NK-92 treated with Interleukin-12 subunit alpha and Interleukin-12 subunit beta, amount 100 ng/mL, for 24 hours (cell line): ENCODE results near the gene RBM43.
"Not testable (repeated sequence)": the region's sequence is repeated elsewhere in the genome, so short reads cannot be mapped to it uniquely, and the experiment has no call there.

Experiments used
- DNase-seq: peaks from one replicate; lab custom pipeline; 2025; lab: John Stamatoyannopoulos, UW

Gene RBM43

DNA sequence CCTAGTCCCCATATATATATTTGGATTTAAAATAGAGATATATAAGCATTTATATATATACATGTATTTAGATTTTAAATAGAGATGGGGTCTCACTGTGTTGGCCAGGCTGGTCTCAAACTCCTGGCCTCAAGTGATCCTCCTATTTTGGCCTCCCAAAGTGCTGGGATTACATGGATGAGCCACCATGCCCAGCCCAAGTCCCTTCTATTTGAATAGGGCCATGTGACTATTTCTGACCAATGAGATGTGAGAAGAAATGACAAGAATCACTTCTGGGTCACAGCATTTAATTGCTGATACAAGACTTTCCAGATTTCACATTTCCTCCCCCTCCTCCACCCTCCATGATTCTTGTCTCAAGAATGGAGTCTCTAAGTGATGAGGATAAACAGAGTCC lies 6.4 kb upstream of the RBM43 start:
- no peak for DNase-seq

DNA sequence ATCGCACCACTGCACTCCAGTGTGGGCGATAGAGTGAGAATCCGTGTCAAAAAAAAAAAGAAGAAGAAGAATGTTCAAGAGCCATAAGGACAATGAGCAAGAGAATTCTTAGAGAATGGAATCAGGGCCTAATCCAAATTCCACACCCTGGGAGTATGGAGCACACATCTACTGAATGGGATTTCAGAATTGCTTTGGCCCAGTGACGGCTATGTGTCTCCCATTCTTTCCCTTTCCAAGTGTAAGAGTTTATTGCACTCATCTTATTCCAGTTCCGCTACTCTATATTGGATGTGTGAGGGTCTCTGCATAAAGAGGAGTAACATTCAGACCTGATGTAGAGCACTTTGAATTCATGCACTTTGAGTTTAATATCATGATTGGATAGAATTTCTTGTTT lies 5.9 kb upstream of the RBM43 start:
- DNase-seq: no peak

DNA sequence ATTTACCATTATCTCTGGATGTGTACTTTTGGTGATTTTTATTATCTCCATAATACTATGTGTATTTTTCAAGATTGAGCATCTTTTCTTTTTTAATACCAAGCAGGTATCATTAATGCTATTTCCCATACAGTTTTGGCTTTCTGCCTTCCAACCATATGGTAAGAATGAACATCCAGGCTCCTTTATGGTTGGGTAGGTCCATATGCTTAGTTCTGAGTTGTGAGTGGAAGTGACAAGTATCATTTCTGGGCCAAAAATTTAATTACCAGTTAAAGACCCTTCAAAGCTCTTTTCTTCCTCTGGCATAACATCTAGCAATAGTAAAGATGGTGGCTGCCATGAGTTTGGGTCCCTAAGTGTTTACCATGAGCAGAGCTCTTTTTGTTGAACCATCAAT lies 4.3 kb upstream of the RBM43 start:
- DNase-seq: no peak

DNA sequence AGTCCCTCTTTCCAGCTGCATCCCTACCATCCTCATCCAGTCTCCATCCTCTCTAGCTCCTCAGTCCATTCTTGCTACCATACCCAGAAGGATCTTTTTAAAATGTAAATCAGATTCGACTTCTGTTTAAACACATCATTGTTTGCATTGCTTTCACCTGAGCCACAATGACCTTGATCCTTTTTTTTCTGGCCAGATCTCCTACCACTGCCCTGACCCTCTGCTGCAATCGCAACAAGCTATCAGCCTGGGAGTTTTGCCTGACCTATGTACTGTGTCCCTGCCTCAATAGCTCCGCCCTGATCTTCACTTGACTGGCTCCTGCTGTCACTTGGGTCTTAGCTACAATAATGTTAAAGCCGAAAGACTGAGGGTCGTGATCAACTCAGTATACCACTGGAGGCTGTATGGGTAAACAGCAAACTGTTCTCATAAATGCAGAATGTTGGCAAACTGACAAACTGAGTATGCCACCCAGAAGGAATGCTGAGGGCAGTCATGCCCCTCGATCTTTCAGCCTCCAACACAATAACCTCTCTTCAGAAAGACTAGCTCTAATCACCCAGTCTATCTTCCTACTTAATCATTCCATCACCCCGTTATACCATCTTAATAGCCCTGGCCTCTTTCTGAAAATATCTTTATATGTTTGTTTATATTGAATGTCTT lies 2.6 kb upstream of the RBM43 start:
- DNase-seq: no peak

DNA sequence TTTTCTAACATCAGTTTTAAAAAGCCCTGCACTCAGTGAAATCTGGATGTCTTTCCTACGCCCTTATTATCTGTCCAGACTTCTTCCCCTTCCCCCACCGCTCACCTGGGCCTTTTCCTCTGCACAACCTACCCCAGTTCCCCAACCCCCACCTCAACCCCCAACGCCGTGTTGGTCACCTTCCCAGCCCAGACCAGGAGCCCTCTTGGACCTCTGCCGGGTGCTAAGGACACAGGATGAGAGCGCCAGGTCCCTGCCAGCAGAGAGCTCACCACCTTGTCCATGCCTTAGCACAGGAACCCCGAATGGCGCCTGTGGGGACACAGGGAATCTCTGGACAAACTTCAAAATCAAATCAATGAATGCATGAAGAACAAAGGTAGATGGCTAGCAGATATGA lies 966 bp upstream of the RBM43 start:
- DNase-seq: no peak

DNA sequence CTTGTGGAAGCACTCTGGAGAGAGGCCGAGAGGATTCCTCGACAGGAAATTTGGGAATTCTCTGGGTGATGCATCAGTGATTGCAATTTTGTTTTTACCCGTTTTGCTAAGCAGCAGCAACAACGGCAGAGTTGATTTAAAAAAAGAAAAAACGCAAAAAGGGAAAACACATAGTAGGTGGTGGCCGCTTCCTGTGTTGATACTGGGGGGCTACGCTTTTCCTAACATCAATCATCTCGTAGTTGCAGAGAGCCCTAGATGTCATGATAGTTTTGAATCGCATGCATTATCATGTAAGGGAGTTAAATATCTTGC lies 271 bp upstream of the RBM43 start:
- no peak for DNase-seq

DNA sequence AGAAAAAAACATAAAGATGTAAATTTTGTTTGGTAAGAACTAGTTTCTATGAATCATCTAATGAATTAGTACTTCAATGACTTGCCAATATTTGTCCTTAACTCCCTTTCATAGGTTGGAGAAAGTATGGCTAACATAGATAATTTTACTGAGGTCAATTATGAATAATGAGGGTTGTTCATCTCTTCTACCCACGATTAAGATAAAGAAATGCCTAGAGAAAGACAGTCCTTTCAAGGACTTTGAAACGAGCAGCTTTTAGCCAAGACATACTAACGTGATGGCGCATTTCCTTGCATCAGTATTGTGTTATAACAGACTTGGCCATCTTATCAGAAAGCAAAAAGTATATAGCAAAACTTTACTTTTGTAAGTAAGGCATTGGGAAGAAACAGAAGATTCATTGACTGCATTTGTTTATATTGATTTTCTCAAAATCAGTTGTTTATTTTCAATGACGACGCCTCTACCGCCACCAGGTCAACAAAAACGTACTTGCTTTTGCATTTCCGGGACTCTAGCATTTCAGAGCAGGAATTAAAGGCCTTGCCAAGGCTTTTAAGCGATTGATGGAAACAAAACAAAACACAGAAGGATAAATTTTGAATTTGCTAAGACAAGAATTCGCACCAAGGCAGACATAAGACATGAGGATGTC lies 961 bp downstream of the RBM43 start:
- DNase-seq: no peak

DNA sequence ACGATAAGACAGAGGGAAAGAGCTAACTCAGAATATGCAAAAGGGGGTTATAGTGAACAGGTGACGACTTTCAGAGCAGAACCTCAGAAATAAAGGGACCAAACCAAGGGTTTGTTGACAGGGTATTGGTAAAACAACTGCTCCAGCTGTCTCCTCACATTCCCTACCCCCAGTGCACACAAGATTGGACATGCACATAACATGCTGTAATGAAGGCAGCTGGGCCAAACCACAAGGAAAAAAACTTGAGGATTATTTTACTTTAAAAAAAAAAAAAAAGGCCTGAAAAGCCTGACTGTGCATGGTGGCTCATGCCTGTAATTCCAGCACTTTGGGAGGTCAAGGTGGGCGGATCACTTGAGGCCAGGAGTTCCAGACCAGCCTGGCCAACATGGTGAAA lies 3.5 kb downstream of the RBM43 start:
- no peak for DNase-seq

DNA sequence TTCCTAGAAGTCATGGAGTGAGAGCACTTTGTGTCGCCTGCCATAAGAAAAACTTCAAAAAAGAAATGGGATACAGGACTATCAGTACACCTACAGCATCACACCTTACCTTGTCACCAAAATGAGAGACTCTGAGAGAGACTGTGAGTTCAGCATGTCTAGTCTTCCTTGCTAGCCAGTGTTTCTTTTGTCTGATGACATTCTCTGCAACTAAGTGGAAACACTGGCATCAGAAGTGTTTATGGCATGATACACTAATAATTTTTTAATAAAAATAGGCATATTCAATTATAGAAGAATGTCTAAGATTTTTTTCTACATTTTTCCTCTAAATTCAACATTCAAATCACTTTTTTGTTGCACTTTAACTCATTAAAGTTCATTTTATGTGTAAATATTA lies 9.0 kb downstream of the RBM43 start:
- no peak for DNase-seq

DNA sequence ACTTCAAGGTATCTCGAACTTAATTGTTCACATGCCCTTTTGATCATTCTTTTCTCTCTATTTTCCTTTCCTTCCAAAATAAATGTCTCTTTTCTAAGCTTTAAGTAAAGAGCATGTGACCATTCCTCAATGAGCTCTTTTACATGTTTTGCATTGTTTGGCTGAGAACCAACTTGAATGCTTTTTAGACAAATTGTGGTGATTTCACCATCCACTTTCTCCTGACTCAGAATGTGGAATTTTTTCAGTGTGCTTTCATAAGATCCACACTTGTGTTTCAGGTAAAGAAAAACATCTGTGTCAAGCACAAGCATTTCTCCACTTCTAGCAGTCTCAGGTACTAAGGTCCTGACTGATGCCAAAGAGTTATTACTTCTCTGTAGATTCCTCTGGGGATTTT lies 10.7 kb downstream of the RBM43 start:
- no peak for DNase-seq

DNA sequence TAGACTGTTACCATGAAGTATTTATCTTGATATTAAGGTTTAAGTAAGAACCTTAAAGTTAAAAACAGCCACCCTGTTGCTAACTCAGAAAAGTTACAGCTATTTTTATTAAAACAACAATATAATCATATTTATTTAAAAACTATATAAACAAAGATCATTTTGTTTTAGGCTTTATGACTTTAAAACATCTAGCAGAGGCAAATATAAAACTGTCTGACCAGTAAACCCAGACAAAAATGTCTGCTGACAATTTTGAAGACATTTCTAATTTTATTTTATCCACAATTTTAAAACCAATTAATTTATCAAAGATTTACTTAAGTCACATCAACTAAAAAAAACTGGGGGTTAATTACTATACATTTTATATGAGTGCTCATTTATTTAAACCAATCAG lies 14.2 kb downstream of the RBM43 start:
- DNase-seq: no peak

DNA sequence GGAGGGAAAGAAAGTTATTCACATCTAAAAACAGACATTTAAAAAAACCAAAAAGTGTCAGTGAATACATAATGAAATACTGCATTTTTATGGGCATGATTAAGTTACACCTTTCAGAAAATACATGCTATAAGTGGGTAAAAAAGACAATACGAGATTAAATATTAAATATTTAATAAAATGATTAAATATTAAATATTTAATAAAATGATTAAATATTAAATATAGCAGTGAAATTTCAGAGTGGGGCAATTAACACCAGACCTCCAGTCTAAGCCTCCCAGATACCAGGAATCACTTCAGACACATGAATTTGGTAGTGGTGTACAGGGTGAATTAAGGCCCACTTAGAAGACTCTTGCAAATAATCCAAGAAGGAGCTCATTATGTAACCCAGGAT lies 15.5 kb downstream of the RBM43 start:
- no peak for DNase-seq

DNA sequence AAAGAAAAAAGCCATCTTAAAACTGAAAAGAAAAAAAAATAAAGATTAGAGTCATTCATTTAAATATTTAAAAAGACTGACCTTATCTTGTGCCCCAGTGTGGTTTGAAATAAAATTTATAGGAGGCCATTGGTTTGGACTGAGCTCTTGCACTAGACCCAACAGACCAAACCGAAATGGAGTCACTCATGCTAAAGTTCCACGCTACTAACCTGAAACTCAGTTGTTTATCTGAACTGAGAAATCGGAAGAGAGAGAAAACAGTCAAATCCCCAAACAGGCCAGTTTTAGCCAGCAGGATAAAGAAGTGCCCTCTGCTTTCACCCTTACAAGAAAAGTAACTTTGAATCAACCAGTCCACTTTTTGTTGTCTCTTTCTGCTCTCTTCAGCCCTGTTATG lies 18.2 kb downstream of the RBM43 start:
- DNase-seq: no peak

DNA sequence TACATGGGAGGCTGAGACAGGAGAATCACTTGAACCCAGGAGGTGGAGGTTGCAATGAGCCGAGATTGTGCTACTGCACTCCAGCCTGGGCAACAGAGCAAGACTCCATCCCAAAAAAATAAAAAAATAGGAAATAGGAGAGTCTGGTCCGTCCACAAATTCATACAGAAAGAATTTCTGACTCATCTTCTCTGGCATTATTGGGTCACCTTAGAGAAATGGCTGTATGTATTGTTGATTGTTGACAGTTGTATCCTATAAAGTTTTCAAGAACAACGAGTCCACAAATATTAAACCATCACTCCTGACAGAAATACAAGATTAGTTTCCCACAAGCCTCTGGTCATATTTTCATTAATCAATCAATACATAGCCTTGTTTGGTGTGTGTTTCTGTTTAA lies 20.4 kb downstream of the RBM43 start:
- no peak for DNase-seq

DNA sequence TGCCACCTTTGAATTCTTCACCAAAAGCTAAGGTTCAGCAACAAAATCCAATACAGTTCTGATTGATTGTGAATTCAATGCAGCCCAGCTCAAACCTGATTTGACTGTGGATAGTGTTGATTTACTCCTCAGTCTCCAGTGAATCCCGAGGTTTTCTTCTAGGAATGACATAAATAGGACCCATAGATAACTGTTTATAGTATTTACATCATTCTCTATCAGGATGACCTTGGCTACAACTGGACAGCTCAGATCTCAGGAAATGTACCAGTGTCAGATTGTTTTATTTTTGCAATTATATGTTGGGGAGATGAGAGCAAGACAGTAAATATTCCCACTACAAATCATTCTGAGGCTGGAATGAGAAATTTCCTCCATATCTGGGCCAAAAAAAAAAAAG lies 21.2 kb downstream of the RBM43 start:
- DNase-seq: no peak

DNA sequence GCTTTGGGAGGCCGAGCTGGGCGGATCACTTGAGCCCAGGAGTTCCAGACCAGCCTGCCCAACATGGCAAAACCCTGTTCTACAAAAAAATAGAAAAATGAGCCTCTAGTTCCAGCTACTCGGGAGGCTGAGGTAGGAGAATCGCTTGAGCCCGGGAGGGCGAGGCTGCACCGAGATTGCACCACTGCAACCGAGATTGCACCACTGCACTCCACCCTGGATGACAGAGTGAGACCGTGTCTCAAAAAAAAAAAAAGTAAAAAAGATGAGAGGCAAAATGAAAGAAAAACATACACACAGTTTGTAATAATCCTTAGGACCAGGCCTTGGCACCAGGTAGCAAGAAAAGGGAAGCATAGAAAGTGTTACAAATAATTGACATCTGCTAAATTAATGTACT lies 22.0 kb downstream of the RBM43 start:
- DNase-seq: no peak

DNA sequence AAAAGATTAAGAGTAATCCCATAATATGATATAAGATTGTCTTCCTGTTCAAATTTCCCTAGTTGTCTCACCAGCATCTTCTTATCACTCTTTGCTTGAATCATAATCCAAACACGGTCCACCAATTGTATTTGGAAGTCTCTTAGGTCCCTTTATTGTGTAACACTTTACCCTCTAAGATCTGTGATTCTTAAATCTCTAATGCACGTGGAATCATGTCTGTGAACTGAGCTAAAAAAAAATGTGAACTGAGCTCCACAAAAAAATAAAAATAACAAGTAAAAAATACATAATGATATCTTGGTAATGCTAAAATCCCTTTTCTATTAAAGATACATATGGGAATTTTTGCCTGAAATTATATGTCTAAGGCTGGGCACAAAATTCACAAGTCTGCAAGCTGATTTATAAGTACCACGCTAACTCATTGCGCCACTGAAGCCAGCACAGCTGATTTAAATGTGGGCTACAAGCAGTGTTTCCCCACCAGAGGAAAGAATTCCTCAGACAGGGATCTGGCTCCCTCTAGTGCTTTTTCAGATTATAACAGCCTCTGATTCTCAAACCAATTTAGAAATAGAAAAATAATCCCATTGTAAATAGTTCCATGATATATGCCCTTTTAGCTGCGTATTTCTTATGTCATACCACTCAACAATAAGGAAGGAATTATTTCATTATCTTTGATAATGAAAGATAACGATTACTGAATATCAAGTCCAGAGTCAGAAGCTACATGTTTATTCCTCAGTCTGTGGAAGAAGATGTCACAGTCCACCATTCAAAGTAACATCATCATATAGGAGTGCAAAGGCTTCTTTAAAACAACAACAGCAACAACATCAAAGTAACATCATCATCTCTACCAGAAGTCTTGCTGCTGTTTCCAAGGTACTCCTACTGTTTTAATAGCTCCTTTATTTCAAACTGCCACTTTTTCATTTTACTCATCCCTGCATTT lies 22.9 kb downstream of the RBM43 start:
- DNase-seq: peak; percentile 32

DNA sequence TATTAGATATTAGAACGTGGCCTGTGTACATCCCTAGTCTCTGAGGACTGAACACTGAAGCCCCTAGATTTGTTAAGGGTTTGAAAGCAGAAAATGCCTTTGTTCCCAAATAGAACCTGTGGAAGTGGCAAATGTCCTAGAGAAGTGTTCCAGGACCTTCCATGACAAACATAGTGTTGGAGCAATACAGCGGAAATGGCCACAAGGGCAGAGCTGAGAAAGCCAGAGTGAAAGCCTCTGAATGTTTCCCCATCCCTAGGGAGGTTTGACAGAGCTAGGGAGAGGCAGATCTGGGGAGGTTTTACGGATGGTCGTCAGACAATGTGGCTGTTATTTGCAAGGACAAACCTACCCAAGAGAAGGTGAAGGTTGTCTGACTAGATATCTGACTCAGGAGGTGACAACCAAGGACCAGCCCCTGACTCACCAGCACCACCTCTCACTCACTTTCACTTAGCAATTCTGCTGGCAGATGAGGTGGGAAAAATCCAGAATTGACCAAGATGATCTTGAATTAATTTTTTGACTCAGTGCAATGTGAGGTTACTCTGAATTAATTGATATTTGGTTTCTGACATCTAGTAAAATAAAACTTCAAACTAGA lies 24.1 kb downstream of the RBM43 start:
- peak; percentile 19 for DNase-seq

DNA sequence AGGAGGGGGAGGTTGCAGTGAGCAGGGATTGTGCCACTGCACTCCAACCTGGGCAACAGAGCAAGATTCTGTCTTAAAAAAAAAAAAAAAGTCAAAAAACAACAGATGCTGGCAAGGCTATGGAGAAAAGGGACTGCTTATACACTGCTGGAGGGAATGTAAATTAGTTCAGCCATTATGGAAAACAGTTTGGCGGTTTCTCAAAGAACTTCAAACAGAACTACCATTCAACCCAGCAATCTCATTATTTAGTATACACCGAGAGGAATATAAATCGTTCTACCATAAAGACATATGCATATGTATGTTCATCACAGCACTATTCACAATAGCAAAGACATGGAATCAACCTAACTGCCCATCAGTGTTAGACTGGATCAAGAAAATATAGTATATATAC lies 27.9 kb downstream of the RBM43 start:
- DNase-seq: not testable (repeated sequence)

DNA sequence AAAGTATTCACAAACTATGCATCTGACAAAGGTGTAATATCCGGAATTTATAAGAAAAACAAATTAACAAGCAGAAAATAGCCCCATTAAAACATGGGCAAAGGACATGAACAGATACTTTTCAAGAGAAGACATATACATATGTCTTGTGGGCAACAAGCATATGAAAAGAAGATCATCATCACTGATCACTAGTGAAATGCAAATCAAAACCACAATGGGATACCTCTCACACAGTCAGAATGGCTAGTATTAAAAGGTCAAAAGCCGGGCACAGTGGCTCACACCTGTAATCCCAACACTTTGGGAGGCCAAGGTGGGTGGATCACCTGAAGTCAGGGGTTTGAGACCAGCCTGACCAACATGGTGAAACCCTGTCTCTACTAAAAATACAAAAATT lies 28.4 kb downstream of the RBM43 start:
- DNase-seq: not testable (repeated sequence)

DNA sequence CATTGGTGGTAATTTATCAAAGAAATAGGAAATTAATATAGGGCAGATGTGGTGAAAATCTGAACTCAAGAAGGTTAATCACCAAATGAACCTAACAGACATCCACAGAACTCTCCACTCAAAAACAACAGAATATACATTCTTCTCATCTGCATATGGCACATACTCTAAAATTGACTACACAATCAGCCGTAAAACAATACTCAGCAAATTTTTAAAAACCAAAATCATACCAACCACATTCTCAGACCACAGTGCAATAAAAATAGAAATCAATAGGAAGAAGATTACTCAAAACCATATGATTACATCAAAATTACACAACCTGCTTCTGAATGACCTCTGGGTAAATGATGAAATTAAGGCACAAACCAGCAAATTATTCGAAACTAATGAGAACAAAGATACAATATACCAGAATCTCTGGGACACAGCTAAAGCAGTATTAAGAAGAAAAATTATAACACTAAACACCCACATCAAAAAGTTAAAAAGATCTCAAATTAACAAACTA lies 31.0 kb downstream of the RBM43 start:
- DNase-seq: no peak

DNA sequence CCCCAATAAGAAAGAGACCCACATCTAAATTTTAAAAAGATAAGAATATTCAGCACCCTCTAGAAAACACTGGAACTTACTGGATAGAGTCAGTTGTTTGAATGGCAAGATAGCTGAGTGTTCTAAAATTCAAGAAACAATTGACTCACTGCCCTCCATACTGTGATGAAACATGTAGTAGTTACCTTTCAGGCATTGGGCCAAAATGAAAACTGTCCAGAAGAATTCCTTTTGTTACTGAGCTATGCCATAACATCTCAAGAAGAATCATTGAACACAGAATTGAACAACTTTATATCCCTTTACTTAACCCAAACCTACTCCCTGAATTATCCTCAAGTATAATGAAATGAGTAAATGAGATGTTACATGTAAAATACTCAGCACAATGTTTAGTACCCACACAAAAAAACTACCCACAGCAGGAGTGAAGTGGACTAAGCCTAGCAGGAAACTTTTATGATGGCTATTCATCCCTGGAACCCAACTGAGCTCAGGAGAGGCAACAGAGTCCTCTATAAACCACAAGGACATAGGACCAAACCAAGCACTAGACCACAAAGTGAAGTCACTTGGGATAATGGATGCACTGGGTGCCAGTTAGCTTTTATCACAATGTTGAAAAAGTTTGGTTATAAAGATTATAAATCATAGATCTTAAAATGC lies 32.7 kb downstream of the RBM43 start:
- DNase-seq: no peak
